ENCODE measurements around the gene IST1. TPM values are rescaled to one million over a fixed set of nuclear protein-coding genes. Genes with fewer than 3 reads are reported as not detected.
A peak's percentile ranks its signal among the peaks of the same experiment; 100 is the strongest.
"Not testable (repeated sequence)": the region's sequence is repeated elsewhere in the genome, so short reads cannot be mapped to it uniquely, and the experiment has no call there.

Gene IST1
- total and polyA plus RNA-seq, 7 donors, result 69.2 to 115 (median 85.4) TPM

GRCh38 chr16:71904239-71904638, 8.9 kb downstream of the IST1 start:
- DNase-seq, result no peak
- no peak for ATAC-seq
- no peak for TF ChIP-seq CTCF (IDR thresholded peaks at IDR 0.05)
- H3K4me1 ChIP-seq, result peaks cover 41% of the 10 kb centered on the region
- no peaks in the 10 kb centered on the region for H3K27me3 ChIP-seq (ENCODE audit: insufficient read depth in 3 of 3, low read length in 2 of 3)
- H3K9me3 ChIP-seq, result no peaks in the 10 kb centered on the region
- H3K36me3 ChIP-seq (ENCODE audit: insufficient read depth in 1 of 2, low read depth in 1 of 2), result no peaks in the 10 kb centered on the region
- H3K4me3 ChIP-seq, result no peak overlapping the region
- no peak overlapping the region for H3K27ac ChIP-seq
- intact Hi-C loops (cut with DNase I), result no loop called here
- WGBS, 3 donors, result 70 to 91% (median 71%) methylated on average over 9 of the region's 9 CpGs

- H3K27me3 ChIP-seq (ENCODE audit: insufficient read depth in 3 of 3, low read length in 2 of 3); H3K27ac ChIP-seq; ATAC-seq; H3K4me3 ChIP-seq; intact Hi-C loops (cut with DNase I); DNase-seq; H3K9me3 ChIP-seq; H3K36me3 ChIP-seq (ENCODE audit: insufficient read depth in 1 of 2, low read depth in 1 of 2): not testable (repeated sequence)
- H3K4me1 ChIP-seq, result peaks cover 31% of the 10 kb centered on the region
- 80 to 91% (median 80%) methylated on average over 6 of the region's 6 CpGs for WGBS, 3 donors
Measured at GRCh38 chr16:71905765-71906164, 10.4 kb downstream of the IST1 start.

- Histone ChIP-seq H3K36me3 (ENCODE audit: insufficient read depth in 1 of 2, low read depth in 1 of 2) (peaks cover 2 to 7% of the 10 kb centered on the region in 2 donors), H3K4me3 (no peak overlapping the region), H3K9me3 (no peaks in the 10 kb centered on the region), H3K27me3 (ENCODE audit: insufficient read depth in 3 of 3, low read length in 2 of 3) (no peaks in the 10 kb centered on the region), H3K27ac (no peak overlapping the region), H3K4me1 (peaks cover 36% of the 10 kb centered on the region)
- ATAC-seq (no peak), DNase-seq (no peak)
- TF ChIP-seq CTCF (IDR thresholded peaks at IDR 0.05), result no peak
- WGBS, 3 donors, result 86 to 89% (median 89%) methylated on average over 7 of the region's 7 CpGs
- intact Hi-C loops (cut with DNase I), result no loop called here
Measured at GRCh38 chr16:71911121-71911520, 15.8 kb downstream of the IST1 start.

GRCh38 chr16:71912534-71913275, 17.4 kb downstream of the IST1 start:
- ATAC-seq, result no peak
- 80 to 85% (median 82%) methylated on average over 6 of the region's 6 CpGs for WGBS, 3 donors
- intact Hi-C loops (cut with DNase I), result no loop called here
- no peak for DNase-seq
- H3K27me3 ChIP-seq (ENCODE audit: insufficient read depth in 3 of 3, low read length in 2 of 3), result no peaks in the 10 kb centered on the region
- H3K36me3 ChIP-seq (ENCODE audit: insufficient read depth in 1 of 2, low read depth in 1 of 2), result peaks cover 5 to 22% of the 10 kb centered on the region in 2 donors
- H3K4me3 ChIP-seq, result no peak overlapping the region
- H3K27ac ChIP-seq, result no peak overlapping the region
- peaks cover 42% of the 10 kb centered on the region for H3K4me1 ChIP-seq
- TF ChIP-seq CTCF (IDR thresholded peaks at IDR 0.05), result no peak
- no peaks in the 10 kb centered on the region for H3K9me3 ChIP-seq

GRCh38 chr16:71914802-71915201, 19.5 kb downstream of the IST1 start:
- Histone ChIP-seq H3K4me3 (no peak overlapping the region), H3K27ac (peak overlapping the region; percentile 46), H3K27me3 (ENCODE audit: insufficient read depth in 3 of 3, low read length in 2 of 3) (no peaks in the 10 kb centered on the region), H3K36me3 (ENCODE audit: insufficient read depth in 1 of 2, low read depth in 1 of 2) (peaks cover 11 to 43% of the 10 kb centered on the region in 2 donors), H3K9me3 (no peaks in the 10 kb centered on the region), H3K4me1 (peaks cover 37% of the 10 kb centered on the region)
- no peak for ATAC-seq
- intact Hi-C loops (cut with DNase I), result no loop called here
- no peak for TF ChIP-seq CTCF (IDR thresholded peaks at IDR 0.05)
- WGBS, 3 donors, result 58 to 77% (median 72%) methylated on average over 2 of the region's 2 CpGs
- no peak for DNase-seq

All from psoas muscle (tissue), 8 donors.